HepG2 (cell line): ENCODE data around the gene CPSF7. TPM values are rescaled to one million over a fixed set of nuclear protein-coding genes. Genes with fewer than 3 reads are reported as not detected.

ENCODE experiments used
- ARID5B ChIP-seq: IDR thresholded peaks from 2 replicates; pipeline ENCODE4 v1.4.0; 2020; ENCODE audit warnings: mild to moderate bottlenecking, missing genetic modification reagents
- ATF7-NPFF ChIP-seq: sonication (generic); formaldehyde crosslinking; IDR thresholded peaks from 2 replicates; pipeline ENCODE4 v1.8.1; 2023; ENCODE audit warnings: mild to moderate bottlenecking, low read depth, missing genetic modification reagents, moderate library complexity
- FLYWCH1 ChIP-seq: sonication (generic); formaldehyde crosslinking; IDR thresholded peaks from 2 replicates; pipeline ENCODE4 v1.8.1; 2023; ENCODE audit warnings: mild to moderate bottlenecking, missing genetic modification reagents
- HMGXB3 ChIP-seq: sonication (generic); formaldehyde crosslinking; IDR thresholded peaks from 2 replicates; pipeline ENCODE4 v1.4.0; 2020; ENCODE audit warnings: missing genetic modification reagents, borderline replicate concordance
- MAX ChIP-seq: IDR thresholded peaks from 2 replicates; pipeline ENCODE4 v1.6.1; 2012; ENCODE audit warnings: inconsistent platforms
- NBN ChIP-seq: fragments of 450-650 bp; conservative IDR thresholded peaks from 2 replicates; pipeline ENCODE4 v1.6.1; 2017
- ZBTB20 ChIP-seq: sonication (generic); formaldehyde crosslinking; IDR thresholded peaks from 2 replicates; pipeline ENCODE4 v1.8.1; 2023; ENCODE audit warnings: missing genetic modification reagents, low read depth, mild to moderate bottlenecking, borderline replicate concordance
- ZMYM4 ChIP-seq: sonication (generic); formaldehyde crosslinking; IDR thresholded peaks from 2 replicates; pipeline ENCODE4 v1.8.1; 2023; ENCODE audit warnings: mild to moderate bottlenecking, missing genetic modification reagents
- ZNF20 ChIP-seq: sonication (generic); formaldehyde crosslinking; IDR thresholded peaks from 2 replicates; pipeline ENCODE4 v1.4.0; 2020; ENCODE audit warnings: mild to moderate bottlenecking, moderate library complexity, missing genetic modification reagents
- ZNF251 ChIP-seq: sonication (generic); formaldehyde crosslinking; IDR thresholded peaks from 2 replicates; pipeline ENCODE4 v1.9.0; 2021; ENCODE audit warnings: mild to moderate bottlenecking, missing genetic modification reagents
- ZNF710 ChIP-seq: sonication (generic); formaldehyde crosslinking; IDR thresholded peaks from 2 replicates; pipeline ENCODE4 v1.5.0; 2020; ENCODE audit warnings: mild to moderate bottlenecking, missing genetic modification reagents, borderline replicate concordance
- ZNF788 ChIP-seq: sonication (generic); formaldehyde crosslinking; IDR thresholded peaks from 2 replicates; pipeline ENCODE4 v1.5.0; 2020; ENCODE audit warnings: mild to moderate bottlenecking, missing genetic modification reagents, borderline replicate concordance
- polyA plus RNA-seq, 8 experiments: library from polyadenylated mRNA; depleted of rRNA in 3 of 8; stranded (reverse) in 7 of 8; unstranded in 1 of 8; fragments of >200 nt; fragmentation: Illumina TruSeq in 4 of 8; extraction: Trizol in 4 of 8; gene quantifications; 2 replicates each; pipeline versions ENCODE4 v1.2.1 to v1.2.3, GENCODE V29; 2011 to 2016; ENCODE audit warnings: low read depth in 4 of 8, missing spikeins in 1 of 8, mixed read lengths in 1 of 8; ENCODE audit not compliant: insufficient read depth in 1 of 8
- total RNA-seq, 5 experiments: library from RNA; depleted of rRNA; stranded (reverse); fragments of >200 nt; fragmentation: Illumina TruSeq; extraction: Trizol; gene quantifications; 2 replicates each; pipeline ENCODE4 v1.2.3, GENCODE V29; 2016; ENCODE audit warnings: low read depth in 1 of 5

Gene CPSF7
- total and polyA plus RNA-seq, 2 of the 13 experiments (the other 11 are each of a cell fraction or from before 2014, with no cell fraction given) = 34.1 to 36.8 TPM

- TF ChIP-seq HMGXB3 (peak; percentile 60; the same call in 1 of the 2 replicates), ZNF710 (CRISPR knock-in tag) (no peak), ZNF251 (no peak), NBN (no peak), ATF7-NPFF (CRISPR knock-in tag) (peak; percentile 84), FLYWCH1 (no peak), ZMYM4 (CRISPR knock-in tag) (peak; percentile 49; the same call in 1 of the 2 replicates), ZNF20 (CRISPR knock-in tag) (0 out of 2 replicates have a peak, but pooled peaks have one; percentile 75), ZBTB20 (CRISPR knock-in tag) (0 out of 2 replicates have a peak, but pooled peaks have one; percentile 21), ZNF788 (CRISPR knock-in tag) (peak; percentile 42; the same call in 1 of the 2 replicates), ARID5B (peak; percentile 23; the same call in 1 of the 2 replicates), MAX (peak; percentile 90)
Observed at GRCh38 chr11:61361741-61362541, 67.8 kb downstream of the CPSF7 start, which contains the start of the genes CYB561A3 and TMEM138 (continued).
